GM23338 (cell line): ENCODE results near the gene COX4I2. TPM values are rescaled to one million over a fixed set of nuclear protein-coding genes. Genes with fewer than 3 reads are reported as not detected.
A peak's percentile ranks its signal among the peaks of the same experiment; 100 is the strongest.

Experiments used
- ATAC-seq: fragments of 200-7000 bp; cut with Tn5 transposase; 3 replicates; pipeline ENCODE4 v1.9.1; 2020
- DNase-seq: peaks from one replicate; pipeline ENCODE4 v3.0.0-alpha.2; 2015; ENCODE audit warnings: low spot score
- H2AFZ ChIP-seq: fragments of 200-600 bp; sonication (generic); 2 replicates; pipeline ENCODE4 v1.8.0; 2016; ENCODE audit warnings: antibody characterized with exemption, mild to moderate bottlenecking, moderate library complexity
- H3F3A ChIP-seq: fragments of 200-600 bp; sonication (generic); replicated peaks from 2 replicates; pipeline ENCODE4 v1.8.0; 2017; ENCODE audit warnings: antibody characterized with exemption, mixed run types, low read depth
- H3K27ac ChIP-seq: fragments of 200-600 bp; sonication (generic); 2 replicates; pipeline ENCODE4 v1.6.1; 2016; ENCODE audit warnings: low read depth
- H3K27me3 ChIP-seq: fragments of 200-600 bp; sonication (generic); 2 replicates; pipeline ENCODE4 v1.8.0; 2016; ENCODE audit warnings: mild to moderate bottlenecking, mixed run types, moderate library complexity; ENCODE audit not compliant: insufficient read depth
- H3K36me3 ChIP-seq: fragments of 200-600 bp; sonication (generic); 2 replicates; pipeline ENCODE4 v1.8.0; 2016; ENCODE audit warnings: mild to moderate bottlenecking; ENCODE audit not compliant: insufficient read depth
- H3K4me1 ChIP-seq: fragments of 200-600 bp; sonication (generic); 2 replicates; pipeline ENCODE4 v1.8.0; 2016; ENCODE audit warnings: mild to moderate bottlenecking, moderate library complexity; ENCODE audit not compliant: insufficient read depth
- H3K4me2 ChIP-seq: fragments of 200-600 bp; sonication (generic); 2 replicates; pipeline ENCODE4 v1.7.1; 2017; ENCODE audit warnings: mixed run types
- H3K4me3 ChIP-seq: fragments of 200-600 bp; sonication (generic); 2 replicates; pipeline ENCODE4 v1.6.1; 2016; ENCODE audit warnings: mixed run types
- H3K79me2 ChIP-seq: fragments of 200-600 bp; sonication (generic); replicated peaks from 2 replicates; pipeline ENCODE4 v1.8.0; 2017; ENCODE audit warnings: mild to moderate bottlenecking; ENCODE audit not compliant: insufficient read depth
- H3K9me2 ChIP-seq: fragments of 200-600 bp; sonication (generic); 2 replicates; pipeline ENCODE4 v1.8.0; 2017; ENCODE audit not compliant: insufficient read depth
- H4K20me1 ChIP-seq: fragments of 200-600 bp; sonication (generic); replicated peaks from 2 replicates; pipeline ENCODE4 v1.8.0; 2017; ENCODE audit warnings: mild to moderate bottlenecking; ENCODE audit not compliant: insufficient read depth
- H3K27ac Mint-ChIP-seq: 2 replicates; pipeline ENCODE4 v1.8.0; 2020; ENCODE audit warnings: inconsistent platforms, mild to moderate bottlenecking, moderate library complexity, mixed read lengths
- H3K27me3 Mint-ChIP-seq: 3 replicates; pipeline ENCODE4 v1.8.0; 2022; ENCODE audit warnings: low read depth, mild to moderate bottlenecking, moderate library complexity, mixed read lengths, inconsistent platforms; ENCODE audit not compliant: insufficient read depth, poor library complexity
- H3K36me3 Mint-ChIP-seq: 3 replicates; pipeline ENCODE4 v1.8.0; 2021; ENCODE audit warnings: low read depth, mild to moderate bottlenecking, inconsistent platforms, moderate library complexity, mixed read lengths
- H3K4me1 Mint-ChIP-seq: 3 replicates; pipeline ENCODE4 v1.8.0; 2020; ENCODE audit warnings: mild to moderate bottlenecking, inconsistent platforms, mixed read lengths
- H3K4me3 Mint-ChIP-seq: 3 replicates; pipeline ENCODE4 v1.8.0; 2021; ENCODE audit warnings: moderate library complexity, mild to moderate bottlenecking, inconsistent platforms, mixed read lengths
- H3K9me3 Mint-ChIP-seq: 3 replicates; pipeline ENCODE4 v1.8.0; 2020; ENCODE audit warnings: moderate library complexity, mild to moderate bottlenecking, inconsistent platforms, mixed read lengths
- CREB1 ChIP-seq: fragments of 250-450 bp; sonication (Bioruptor Pico); IDR thresholded peaks from 2 replicates; pipeline ENCODE4 v1.5.0; 2020; ENCODE audit warnings: low read depth, mild to moderate bottlenecking, moderate library complexity
- CTCF ChIP-seq, 2 experiments: fragments of 200-600 bp in 1 of 2; sonication (generic) in 1 of 2; conservative IDR thresholded peaks; 2 replicates each; pipeline versions ENCODE4 v1.5.1 to v1.6.1; 2016 to 2017; ENCODE audit warnings: antibody characterized with exemption in 2 of 2, low read depth in 2 of 2, mild to moderate bottlenecking in 2 of 2, moderate library complexity in 1 of 2
- ETS1 ChIP-seq: IDR thresholded peaks from 2 replicates; pipeline ENCODE4 v1.6.1; 2016; ENCODE audit warnings: antibody characterized with exemption
- EZH2 ChIP-seq: fragments of 200-600 bp; sonication (generic); IDR thresholded peaks from one replicate; pipeline ENCODE4 v1.8.0; 2017; ENCODE audit warnings: antibody characterized with exemption, mild to moderate bottlenecking, low read depth; ENCODE audit not compliant: unreplicated experiment
- EZH2phosphoT487 ChIP-seq: fragments of 200-600 bp; sonication (generic); IDR thresholded peaks from one replicate; pipeline ENCODE4 v1.8.1; 2018; ENCODE audit warnings: antibody characterized with exemption; ENCODE audit not compliant: unreplicated experiment
- JUNB ChIP-seq: IDR thresholded peaks from one replicate; pipeline ENCODE4 v1.6.1; 2016; ENCODE audit warnings: antibody characterized with exemption; ENCODE audit not compliant: unreplicated experiment
- NANOG ChIP-seq: IDR thresholded peaks from 2 replicates; pipeline ENCODE4 v1.6.1; 2016; ENCODE audit warnings: antibody characterized with exemption, borderline replicate concordance
- POLR2AphosphoS5 ChIP-seq: IDR thresholded peaks from 2 replicates; pipeline ENCODE4 v1.6.1; 2016; ENCODE audit warnings: antibody characterized with exemption, low read depth
- REST ChIP-seq: IDR thresholded peaks from one replicate; pipeline ENCODE4 v1.6.1; 2018; ENCODE audit warnings: antibody characterized with exemption; ENCODE audit not compliant: unreplicated experiment
- STAT1 ChIP-seq: IDR thresholded peaks from one replicate; pipeline ENCODE4 v1.6.1; 2016; ENCODE audit warnings: antibody characterized with exemption; ENCODE audit not compliant: unreplicated experiment
- ZNF114 ChIP-seq: fragments of 250-450 bp; sonication (Bioruptor Pico); IDR thresholded peaks from 2 replicates; pipeline ENCODE4 v1.5.0; 2020; ENCODE audit warnings: mild to moderate bottlenecking, moderate library complexity
- ZNF331 ChIP-seq: fragments of 250-450 bp; sonication (Bioruptor Pico); IDR thresholded peaks from 2 replicates; pipeline ENCODE4 v1.5.0; 2020; ENCODE audit warnings: low read depth, mild to moderate bottlenecking, moderate library complexity
- ZNF462 ChIP-seq: fragments of 250-450 bp; sonication (Bioruptor Pico); IDR thresholded peaks from 2 replicates; pipeline ENCODE4 v1.5.0; 2020; ENCODE audit warnings: mild to moderate bottlenecking, moderate library complexity
- polyA plus RNA-seq: library from polyadenylated mRNA; unstranded; fragments of >200 nt; fragmentation: Nextera tagmentation; extraction: Ambion mirVana; gene quantifications from 2 replicates; pipeline ENCODE4 v1.2.1, GENCODE V29; 2016
- total RNA-seq: library from RNA; depleted of rRNA; stranded (reverse); fragments of >200 nt; shearing (Covaris generic); gene quantifications from 2 replicates; pipeline ENCODE4 v1.2.3, GENCODE V29; 2014

Gene COX4I2
- total and polyA plus RNA-seq, 2 experiments from 2014 or later = 0.63 TPM; not detected in 1

GRCh38 chr20:31673943-31674463, 36.3 kb downstream of the COX4I2 start:
- Mint-ChIP-seq H3K9me3 (no peaks in the 10 kb centered on the region), H3K27ac (no peak overlapping the region), H3K4me3 (no peak overlapping the region), H3K27me3 (peaks cover 5% of the 10 kb centered on the region), H3K4me1 (peaks cover 19% of the 10 kb centered on the region), H3K36me3 (peaks cover 16% of the 10 kb centered on the region)
- H3K27ac ChIP-seq = peak overlapping the region; percentile 37
- H3K36me3 ChIP-seq = 0 out of 2 replicates have a peak, but pooled peaks cover 10% of the 10 kb centered on the region
- no peaks in the 10 kb centered on the region for H3K27me3 ChIP-seq
- no peaks in the 10 kb centered on the region; the same call in 1 of the 2 replicates for H3K9me2 ChIP-seq
- no peak overlapping the region for H2AFZ ChIP-seq
- ATAC-seq = no peak
- H3K4me1 ChIP-seq = peaks cover 12% of the 10 kb centered on the region
- peaks cover 21% of the 10 kb centered on the region for H4K20me1 ChIP-seq
- H3K4me3 ChIP-seq = no peak overlapping the region
- peaks cover 40% of the 10 kb centered on the region for H3K79me2 ChIP-seq
- no peak for DNase-seq
- peaks cover 29% of the 10 kb centered on the region for H3F3A ChIP-seq
- TF ChIP-seq ZNF462 (CRISPR knock-in tag) (no peak), NANOG (no peak), ETS1 (no peak), ZNF114 (CRISPR knock-in tag) (no peak), REST (no peak), EZH2phosphoT487 (no peak), JUNB (no peak), STAT1 (no peak), CREB1 (CRISPR knock-in tag) (no peak), EZH2 (no peak), ZNF331 (CRISPR knock-in tag) (no peak), CTCF (conservative IDR thresholded peaks at IDR 0.05; ENCODE audit: low read depth in 2 of 2) (no peak), POLR2AphosphoS5 (no peak)
- H3K4me2 ChIP-seq = no peak overlapping the region
